ENCODE data around the gene HDAC4.

The HDAC4 gene

GRCh38 chr2:239229545-239230279 lies 171.1 kb downstream of the HDAC4 start:
- TF ChIP-seq CTCF (IDR thresholded peaks at IDR 0.05; ENCODE audit: borderline replicate concordance, control extremely low read depth, extremely low read depth, insufficient read depth, missing control alignments), result no peak
- in situ Hi-C loops (cut with MboI; ENCODE audit: low sequenced_read_pairs, unreplicated experiment), result no loop called here
- DNase-seq (ENCODE audit: low spot score), result no peak

- DNase-seq (ENCODE audit: low spot score), result no peak
- in situ Hi-C loops (cut with MboI; ENCODE audit: low sequenced_read_pairs, unreplicated experiment), result no loop called here
- TF ChIP-seq CTCF (IDR thresholded peaks at IDR 0.05; ENCODE audit: borderline replicate concordance, control extremely low read depth, extremely low read depth, insufficient read depth, missing control alignments), result no peak
Observed at GRCh38 chr2:239227661-239228371, 173.0 kb downstream of the HDAC4 start.

GRCh38 chr2:239226677-239227581 lies 173.9 kb downstream of the HDAC4 start:
- no peak for DNase-seq (ENCODE audit: low spot score)
- no peak for TF ChIP-seq CTCF (IDR thresholded peaks at IDR 0.05; ENCODE audit: borderline replicate concordance, control extremely low read depth, extremely low read depth, insufficient read depth, missing control alignments)
- in situ Hi-C loops (cut with MboI; ENCODE audit: low sequenced_read_pairs, unreplicated experiment), result no loop called here

GRCh38 chr2:239225871-239226561 lies 174.8 kb downstream of the HDAC4 start:
- in situ Hi-C loops (cut with MboI; ENCODE audit: low sequenced_read_pairs, unreplicated experiment), result no loop called here
- TF ChIP-seq CTCF (IDR thresholded peaks at IDR 0.05; ENCODE audit: borderline replicate concordance, control extremely low read depth, extremely low read depth, insufficient read depth, missing control alignments), result no peak
- DNase-seq (ENCODE audit: low spot score), result no peak

GRCh38 chr2:239225371-239225851 lies 175.4 kb downstream of the HDAC4 start:
- TF ChIP-seq CTCF (IDR thresholded peaks at IDR 0.05; ENCODE audit: borderline replicate concordance, control extremely low read depth, extremely low read depth, insufficient read depth, missing control alignments), result no peak
- in situ Hi-C loops (cut with MboI; ENCODE audit: low sequenced_read_pairs, unreplicated experiment), result no loop called here
- no peak for DNase-seq (ENCODE audit: low spot score)

GRCh38 chr2:239224955-239225354 lies 175.9 kb downstream of the HDAC4 start:
- no peak for DNase-seq (ENCODE audit: low spot score)
- in situ Hi-C loops (cut with MboI; ENCODE audit: low sequenced_read_pairs, unreplicated experiment), result no loop called here
- TF ChIP-seq CTCF (IDR thresholded peaks at IDR 0.05; ENCODE audit: borderline replicate concordance, control extremely low read depth, extremely low read depth, insufficient read depth, missing control alignments), result no peak

Measured in GM13976 (cell line).